ENCODE measurements around the gene ALDH8A1. TPM values are rescaled to one million over a fixed set of nuclear protein-coding genes. Genes with fewer than 3 reads are reported as not detected.

ALDH8A1 gene
- total and polyA plus RNA-seq, 2 experiments from 2014 or later, result 2.0 to 2.1 TPM

- TF ChIP-seq CTCF (IDR thresholded peaks at IDR 0.05; ENCODE audit: low read depth, low read length), result no peak
- no peak for DNase-seq (ENCODE audit: low read depth in 1 of 2, low spot score in 1 of 2)
- H3K4me1 ChIP-seq (ENCODE audit: low read depth), result peaks cover 7% of the 10 kb centered on the region
- H3K4me3 ChIP-seq, result no peak overlapping the region
- no peak overlapping the region for H3K27ac ChIP-seq
- no peaks in the 10 kb centered on the region for H3K27me3 ChIP-seq
- peaks cover 17% of the 10 kb centered on the region for H3K36me3 ChIP-seq
- H3K9me3 ChIP-seq (ENCODE audit: low read depth), result no peaks in the 10 kb centered on the region
These were observed 29.2 kb upstream of the ALDH8A1 start for GRCh38 chr6:134979142-134979541.

GRCh38 chr6:134974370-134974769, 24.5 kb upstream of the ALDH8A1 start:
- H3K36me3 ChIP-seq, result peaks cover 2% of the 10 kb centered on the region

GRCh38 chr6:134967711-134968110, 17.8 kb upstream of the ALDH8A1 start:
- H3K9me3 ChIP-seq (ENCODE audit: low read depth), result no peaks in the 10 kb centered on the region
- peaks cover 11% of the 10 kb centered on the region for H3K36me3 ChIP-seq
- no peaks in the 10 kb centered on the region for H3K4me1 ChIP-seq (ENCODE audit: low read depth)
- no peak overlapping the region for H3K4me3 ChIP-seq
- H3K27ac ChIP-seq, result no peak overlapping the region
- no peak for DNase-seq (ENCODE audit: low read depth in 1 of 2, low spot score in 1 of 2)
- H3K27me3 ChIP-seq, result no peaks in the 10 kb centered on the region
- TF ChIP-seq CTCF (IDR thresholded peaks at IDR 0.05; ENCODE audit: low read depth, low read length), result no peak

More at GRCh38 chr6:134974370-134974769, 24.5 kb upstream of the ALDH8A1 start:
- H3K4me3 ChIP-seq, result no peak overlapping the region
- no peak overlapping the region for H3K27ac ChIP-seq
- H3K27me3 ChIP-seq, result no peaks in the 10 kb centered on the region
- H3K9me3 ChIP-seq (ENCODE audit: low read depth), result no peaks in the 10 kb centered on the region
- no peaks in the 10 kb centered on the region for H3K4me1 ChIP-seq (ENCODE audit: low read depth)
- no peak for DNase-seq (ENCODE audit: low read depth in 1 of 2, low spot score in 1 of 2)
- no peak for TF ChIP-seq CTCF (IDR thresholded peaks at IDR 0.05; ENCODE audit: low read depth, low read length)

- H3K4me3 ChIP-seq, result no peak overlapping the region
- no peaks in the 10 kb centered on the region for H3K9me3 ChIP-seq (ENCODE audit: low read depth)
- no peak for DNase-seq (ENCODE audit: low read depth in 1 of 2, low spot score in 1 of 2)
- H3K27ac ChIP-seq, result no peak overlapping the region
- H3K27me3 ChIP-seq, result no peaks in the 10 kb centered on the region
- H3K4me1 ChIP-seq (ENCODE audit: low read depth), result no peaks in the 10 kb centered on the region
- H3K36me3 ChIP-seq, result peaks cover 11% of the 10 kb centered on the region
- no peak for TF ChIP-seq CTCF (IDR thresholded peaks at IDR 0.05; ENCODE audit: low read depth, low read length)
These were observed 14.7 kb upstream of the ALDH8A1 start for GRCh38 chr6:134964451-134965203.

- DNase-seq (ENCODE audit: low read depth in 1 of 2, low spot score in 1 of 2), result no peak
- Histone ChIP-seq H3K9me3 (ENCODE audit: low read depth) (no peaks in the 10 kb centered on the region), H3K27ac (no peak overlapping the region), H3K4me1 (ENCODE audit: low read depth) (no peaks in the 10 kb centered on the region), H3K27me3 (no peaks in the 10 kb centered on the region), H3K4me3 (no peak overlapping the region), H3K36me3 (peaks cover 11% of the 10 kb centered on the region)
- TF ChIP-seq CTCF (IDR thresholded peaks at IDR 0.05; ENCODE audit: low read depth, low read length), result no peak
These were observed 12.5 kb upstream of the ALDH8A1 start for GRCh38 chr6:134962421-134962820.

All from cardiac muscle cell (in vitro differentiated cells and primary cell).